Adrenal gland (tissue), 5 donors: ENCODE data around the gene MDM2.

Experiments used
- CTCF ChIP-seq, 6 experiments: fragments of 450-650 bp in 4 of 6; fragments of 200-600 bp in 2 of 6; sonication (generic) in 1 of 6; IDR thresholded peaks; 1 replicate in 5 of 6; 2 replicates in 1 of 6; pipeline versions ENCODE4 v1.5.1 to v1.8.0; 2016 to 2021; ENCODE audit warnings: antibody characterized with exemption in 6 of 6, mild to moderate bottlenecking in 2 of 6, moderate library complexity in 1 of 6
- POLR2A ChIP-seq, 2 donors: fragments of 450-650 bp; IDR thresholded peaks; one replicate each; pipeline ENCODE4 v1.6.1; 2017; ENCODE audit warnings: antibody characterized with exemption in 2 of 2, mild to moderate bottlenecking in 2 of 2, moderate library complexity in 1 of 2
- donor health status: DM: no; HTN: no; CAD: no.

- no peak for TF ChIP-seq CTCF (IDR thresholded peaks at IDR 0.05)
- TF ChIP-seq POLR2A (IDR thresholded peaks at IDR 0.05) = no peak
Observed at GRCh38 chr12:68813242-68813593, 5.2 kb downstream of the MDM2 start.
